GM23248 (cell line): ENCODE results near the gene SUSD6.

ENCODE experiments used
- EZH2 ChIP-seq: fragments of 200-600 bp; sonication (generic); IDR thresholded peaks from 2 replicates; pipeline ENCODE4 v1.6.1; 2018; ENCODE audit warnings: antibody characterized with exemption, mild to moderate bottlenecking; ENCODE audit not compliant: insufficient read depth, poor library complexity, severe bottlenecking
- EZH2phosphoT487 ChIP-seq: fragments of 200-600 bp; sonication (generic); IDR thresholded peaks from 2 replicates; pipeline ENCODE4 v1.6.1; 2018; ENCODE audit warnings: antibody characterized with exemption, moderate library complexity, mild to moderate bottlenecking, low read depth; ENCODE audit not compliant: insufficient read depth

DNA sequence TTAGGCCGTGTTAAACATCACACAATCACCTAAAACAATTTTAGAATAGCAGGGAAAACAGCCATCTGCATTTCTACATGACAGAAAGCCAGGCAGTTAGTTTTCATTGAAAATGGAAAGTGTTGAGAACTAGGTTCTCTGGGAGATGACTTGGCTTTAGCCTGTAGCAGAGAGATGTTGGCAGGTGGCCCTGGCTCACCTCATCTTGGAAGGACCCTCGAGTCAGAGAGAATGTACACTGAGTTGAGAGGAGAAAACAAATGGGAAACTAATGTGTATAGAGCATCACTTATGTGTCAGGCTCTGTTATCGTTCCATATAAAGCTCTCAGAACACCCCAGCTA lies 51.9 kb downstream of the SUSD6 start:
- TF ChIP-seq EZH2 (no peak), EZH2phosphoT487 (no peak)
